Measurements from ENCODE around the gene MYL10. TPM values are rescaled to one million over a fixed set of nuclear protein-coding genes. Genes with fewer than 3 reads are reported as not detected.

MYL10 gene
- total and polyA plus RNA-seq, 10 of the 15 experiments (the other 5 are each of a cell fraction or from before 2014, with no cell fraction given) = not detected

GRCh38 chr7:101580596-101580995, 48.5 kb downstream of the MYL10 start:
- 46% methylated on average over 7 of the region's 7 CpGs for WGBS (ENCODE audit: insufficient coverage, insufficient replicate concordance, low lambda C conversion rate, missing lambda C conversion rate)
- BruUV-seq (replicated peaks) = no TSS peak
- intact Hi-C loops (cut with micrococcal nuclease; ENCODE audit: unreplicated experiment) (no loop called here), in situ Hi-C loops (cut with MboI) (no loop called here)
- no peaks in the 10 kb centered on the region for H3K79me2 ChIP-seq (ENCODE audit: control insufficient read depth, insufficient read depth, low read length)
- no peak overlapping the region for H3K4me3 ChIP-seq
- no peak overlapping the region for H3K4me2 ChIP-seq (ENCODE audit: control insufficient read depth, insufficient read depth)
- H3K36me3 ChIP-seq (ENCODE audit: control insufficient read depth in 2 of 2, insufficient read depth in 2 of 2, low read length in 1 of 2) = no peaks in the 10 kb centered on the region
- H3K9me3 ChIP-seq (replicated peaks; ENCODE audit: control insufficient read depth, insufficient read depth, low read length) = no peaks in the 10 kb centered on the region; the same call in 2 of the 3 replicates
- no peak for ATAC-seq
- H2AFZ ChIP-seq (ENCODE audit: control insufficient read depth, low read depth, low read length) = no peak overlapping the region
- no peaks in the 10 kb centered on the region; a peak in 1 of 4 replicates for H3K27me3 ChIP-seq (replicated peaks in 1 of 2; ENCODE audit: control insufficient read depth in 2 of 2, insufficient read depth in 2 of 2, low read length in 1 of 2)
- H3K4me1 ChIP-seq (ENCODE audit: control insufficient read depth, insufficient read depth, low read length) = no peaks in the 10 kb centered on the region
- ChIA-PET CTCF (interaction anchor here (0.6 to 0.9 kb wide), 2 partner anchors 14 to 276 kb away, joined by 3 to 4 read pairs; no protein-coding TSS in a partner anchor), RAD21 (ENCODE audit: unreplicated experiment) (no interaction called here), POLR2A (no interaction called here), SMC1A (ENCODE audit: uncharacterized antibody, unreplicated experiment) (no interaction called here)
- no peak for FAIRE-seq
- H3K9ac ChIP-seq (ENCODE audit: control insufficient read depth, insufficient read depth, low read length) = no peak overlapping the region
- no peaks in the 10 kb centered on the region for H4K20me1 ChIP-seq (ENCODE audit: control insufficient read depth, insufficient read depth)
- no peak overlapping the region for H3K27ac ChIP-seq (ENCODE audit: control insufficient read depth, insufficient read depth)
- no peak for DNase-seq (ENCODE audit: low read depth, low spot score)
- no peak for TF ChIP-seq ZBTB11 (CRISPR knock-in tag; IDR thresholded peaks at IDR 0.05)
- no peak for TF ChIP-seq CBFB (IDR thresholded peaks at IDR 0.05; ENCODE audit: low read depth)
- no peak for TF ChIP-seq CEBPZ (IDR thresholded peaks at IDR 0.05; ENCODE audit: low read depth, low read length)
- TF ChIP-seq JUND (IDR thresholded peaks at IDR 0.05; ENCODE audit: low read depth, low read length) = no peak
- no peak for TF ChIP-seq POU2F2 (IDR thresholded peaks at IDR 0.05; ENCODE audit: borderline replicate concordance, low read depth, low read length)
- TF ChIP-seq CHD1 (IDR thresholded peaks at IDR 0.05; ENCODE audit: low read depth, low read length) = no peak
- no peak for TF ChIP-seq BMI1 (IDR thresholded peaks at IDR 0.05; ENCODE audit: borderline replicate concordance)
- TF ChIP-seq NR2C1 (IDR thresholded peaks at IDR 0.05) = no peak
- TF ChIP-seq SPI1 (IDR thresholded peaks at IDR 0.05; ENCODE audit: borderline replicate concordance, insufficient read depth, low read depth, low read length) = no peak
- TF ChIP-seq, protein P1, sequence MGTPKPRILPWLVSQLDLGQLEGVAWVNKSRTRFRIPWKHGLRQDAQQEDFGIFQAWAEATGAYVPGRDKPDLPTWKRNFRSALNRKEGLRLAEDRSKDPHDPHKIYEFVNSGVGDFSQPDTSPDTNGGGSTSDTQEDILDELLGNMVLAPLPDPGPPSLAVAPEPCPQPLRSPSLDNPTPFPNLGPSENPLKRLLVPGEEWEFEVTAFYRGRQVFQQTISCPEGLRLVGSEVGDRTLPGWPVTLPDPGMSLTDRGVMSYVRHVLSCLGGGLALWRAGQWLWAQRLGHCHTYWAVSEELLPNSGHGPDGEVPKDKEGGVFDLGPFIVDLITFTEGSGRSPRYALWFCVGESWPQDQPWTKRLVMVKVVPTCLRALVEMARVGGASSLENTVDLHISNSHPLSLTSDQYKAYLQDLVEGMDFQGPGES (IDR thresholded peaks at IDR 0.05) = no peak
- no peak for TF ChIP-seq MYC (IDR thresholded peaks at IDR 0.05; ENCODE audit: insufficient read depth, insufficient read length, insufficient replicate concordance, low read length, severe bottlenecking)
- no peak for TF ChIP-seq RAD51 (IDR thresholded peaks at IDR 0.05)
- TF ChIP-seq HDAC2 (IDR thresholded peaks at IDR 0.05) = no peak
- TF ChIP-seq, protein P2, sequence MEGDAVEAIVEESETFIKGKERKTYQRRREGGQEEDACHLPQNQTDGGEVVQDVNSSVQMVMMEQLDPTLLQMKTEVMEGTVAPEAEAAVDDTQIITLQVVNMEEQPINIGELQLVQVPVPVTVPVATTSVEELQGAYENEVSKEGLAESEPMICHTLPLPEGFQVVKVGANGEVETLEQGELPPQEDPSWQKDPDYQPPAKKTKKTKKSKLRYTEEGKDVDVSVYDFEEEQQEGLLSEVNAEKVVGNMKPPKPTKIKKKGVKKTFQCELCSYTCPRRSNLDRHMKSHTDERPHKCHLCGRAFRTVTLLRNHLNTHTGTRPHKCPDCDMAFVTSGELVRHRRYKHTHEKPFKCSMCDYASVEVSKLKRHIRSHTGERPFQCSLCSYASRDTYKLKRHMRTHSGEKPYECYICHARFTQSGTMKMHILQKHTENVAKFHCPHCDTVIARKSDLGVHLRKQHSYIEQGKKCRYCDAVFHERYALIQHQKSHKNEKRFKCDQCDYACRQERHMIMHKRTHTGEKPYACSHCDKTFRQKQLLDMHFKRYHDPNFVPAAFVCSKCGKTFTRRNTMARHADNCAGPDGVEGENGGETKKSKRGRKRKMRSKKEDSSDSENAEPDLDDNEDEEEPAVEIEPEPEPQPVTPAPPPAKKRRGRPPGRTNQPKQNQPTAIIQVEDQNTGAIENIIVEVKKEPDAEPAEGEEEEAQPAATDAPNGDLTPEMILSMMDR (IDR thresholded peaks at IDR 0.05 in 2 of 3, conservative IDR thresholded peaks at IDR 0.05 in 1 of 3; ENCODE audit: control insufficient read depth in 2 of 3, extremely low read depth in 1 of 3, insufficient read depth in 1 of 3, low read depth in 3 of 3, low read length in 3 of 3) = no peak
- TF ChIP-seq RUNX3 (IDR thresholded peaks at IDR 0.05; ENCODE audit: low read length) = no peak
- TF ChIP-seq SIX5 (IDR thresholded peaks at IDR 0.05; ENCODE audit: low read depth, low read length, severe bottlenecking) = no peak
